Astrocyte (in vitro differentiated cells and primary cell): ENCODE measurements around the gene TENM3. TPM values are rescaled to one million over a fixed set of nuclear protein-coding genes. Genes with fewer than 3 reads are reported as not detected.

Source experiments
- DNase-seq: peaks from one replicate; pipeline ENCODE4 v3.0.0-alpha.2; 2010; ENCODE audit warnings: low read depth
- FAIRE-seq: peaks from 2 replicates; lab custom pipeline; 2011; peaks lifted over from hg19 to GRCh38; lab: Jason Lieb, UNC
- H2AFZ ChIP-seq: 2 replicates; pipeline ENCODE4 v1.6.0; 2012; ENCODE audit warnings: low read depth, low read length, inconsistent platforms
- H3K27ac ChIP-seq: 2 replicates; pipeline ENCODE4 v1.5.1; 2011; ENCODE audit warnings: low read depth, low read length, inconsistent platforms
- H3K27me3 ChIP-seq: 2 replicates; pipeline ENCODE4 v1.6.0; 2011; ENCODE audit warnings: low read length, inconsistent platforms; ENCODE audit not compliant: insufficient read depth
- H3K36me3 ChIP-seq: 2 replicates; pipeline ENCODE4 v1.5.1; 2011; ENCODE audit warnings: low read length, inconsistent platforms; ENCODE audit not compliant: insufficient read depth
- H3K4me1 ChIP-seq: 2 replicates; pipeline ENCODE4 v1.5.1; 2011; ENCODE audit warnings: low read length, inconsistent platforms; ENCODE audit not compliant: insufficient read depth
- H3K4me2 ChIP-seq: 2 replicates; pipeline ENCODE4 v1.6.0; 2012; ENCODE audit warnings: low read length, inconsistent platforms
- H3K4me3 ChIP-seq: 2 replicates; pipeline ENCODE4 v1.5.1; 2011; ENCODE audit warnings: low read depth, mild to moderate bottlenecking, low read length, inconsistent platforms; ENCODE audit not compliant: insufficient read depth
- H3K79me2 ChIP-seq: 2 replicates; pipeline ENCODE4 v1.6.0; 2012; ENCODE audit warnings: mild to moderate bottlenecking, low read length, inconsistent platforms; ENCODE audit not compliant: insufficient read depth
- H3K9ac ChIP-seq: 2 replicates; pipeline ENCODE4 v1.6.0; 2012; ENCODE audit warnings: mild to moderate bottlenecking, low read length, inconsistent platforms
- H3K9me3 ChIP-seq: 2 replicates; pipeline ENCODE4 v1.5.1; 2012; ENCODE audit warnings: low read depth, mild to moderate bottlenecking, low read length, inconsistent platforms; ENCODE audit not compliant: insufficient read depth
- H4K20me1 ChIP-seq: 2 replicates; pipeline ENCODE4 v1.6.0; 2012; ENCODE audit warnings: low read length, inconsistent platforms; ENCODE audit not compliant: insufficient read depth
- H3K27ac Mint-ChIP-seq: one replicate; pipeline ENCODE4 v1.8.0; 2021; ENCODE audit warnings: mild to moderate bottlenecking, mixed read lengths; ENCODE audit not compliant: unreplicated experiment
- H3K27me3 Mint-ChIP-seq: one replicate; pipeline ENCODE4 v1.8.0; 2021; ENCODE audit warnings: low read depth, mixed read lengths; ENCODE audit not compliant: unreplicated experiment
- H3K36me3 Mint-ChIP-seq: one replicate; pipeline ENCODE4 v1.8.0; 2021; ENCODE audit warnings: low read depth, mixed read lengths; ENCODE audit not compliant: unreplicated experiment
- H3K4me1 Mint-ChIP-seq: one replicate; pipeline ENCODE4 v1.8.0; 2021; ENCODE audit warnings: low read depth, mixed read lengths; ENCODE audit not compliant: unreplicated experiment
- H3K4me3 Mint-ChIP-seq: one replicate; pipeline ENCODE4 v1.8.0; 2021; ENCODE audit warnings: mild to moderate bottlenecking, moderate library complexity, mixed read lengths; ENCODE audit not compliant: unreplicated experiment
- H3K9me3 Mint-ChIP-seq: one replicate; pipeline ENCODE4 v1.8.0; 2021; ENCODE audit warnings: mild to moderate bottlenecking, mixed read lengths; ENCODE audit not compliant: unreplicated experiment
- CTCF ChIP-seq: IDR thresholded peaks from 2 replicates; pipeline ENCODE4 v1.5.1; 2011; ENCODE audit warnings: low read depth, mild to moderate bottlenecking, inconsistent platforms, low read length, moderate library complexity; ENCODE audit not compliant: insufficient read depth
- EZH2 ChIP-seq: IDR thresholded peaks from 2 replicates; pipeline ENCODE4 v1.6.1; 2012; ENCODE audit warnings: mild to moderate bottlenecking, low read length, inconsistent platforms; ENCODE audit not compliant: insufficient read depth
- total RNA-seq: library from RNA; stranded (reverse); gene quantifications from 2 replicates; pipeline ENCODE4 v1.2.1, GENCODE V29; 2021

TENM3 gene
- total RNA-seq, 1 donor from 2014 or later = 127 TPM

- H3K36me3 ChIP-seq = no peaks in the 10 kb centered on the region
- no peaks in the 10 kb centered on the region for H4K20me1 ChIP-seq
- H2AFZ ChIP-seq = no peak overlapping the region
- FAIRE-seq = no peak
- no peak overlapping the region for H3K9ac ChIP-seq
- H3K79me2 ChIP-seq = peaks cover 20% of the 10 kb centered on the region
- no peaks in the 10 kb centered on the region for H3K4me1 ChIP-seq
- H3K27me3 Mint-ChIP-seq = no peaks in the 10 kb centered on the region
- no peak overlapping the region for H3K4me3 ChIP-seq
- TF ChIP-seq CTCF (no peak), EZH2 (no peak)
- H3K36me3 Mint-ChIP-seq = peaks cover 11% of the 10 kb centered on the region
- H3K4me3 Mint-ChIP-seq = no peak overlapping the region
- H3K27ac Mint-ChIP-seq = no peak overlapping the region
- H3K27ac ChIP-seq = no peak overlapping the region
- H3K9me3 Mint-ChIP-seq = peaks cover 4% of the 10 kb centered on the region
- H3K4me2 ChIP-seq = no peak overlapping the region
- no peaks in the 10 kb centered on the region for H3K4me1 Mint-ChIP-seq
- no peaks in the 10 kb centered on the region for H3K27me3 ChIP-seq
- no peak for DNase-seq
- H3K9me3 ChIP-seq = no peaks in the 10 kb centered on the region
Measured at GRCh38 chr4:182264139-182264752, 21.0 kb downstream of the TENM3 start.

DNA sequence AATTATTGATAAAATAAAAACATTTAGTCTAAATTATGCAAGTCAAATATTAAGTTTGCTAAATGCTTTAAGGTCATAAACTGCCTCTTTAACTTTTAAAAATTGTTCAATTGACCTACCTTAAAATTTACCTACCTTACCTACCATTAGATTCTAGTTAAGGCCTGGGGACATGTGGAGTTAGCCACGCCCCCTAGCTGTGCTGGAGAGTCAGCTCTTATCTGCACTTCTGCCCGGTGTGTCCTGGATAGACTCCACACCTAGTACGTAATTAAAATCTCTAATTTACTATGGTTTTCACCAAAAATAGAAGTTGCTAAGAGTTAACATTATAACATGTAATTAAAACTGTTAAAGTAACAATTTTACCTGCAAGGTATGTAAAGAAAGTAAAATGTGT, 22.7 kb downstream of the TENM3 start:
- Mint-ChIP-seq H3K27ac (no peak overlapping the region), H3K27me3 (no peaks in the 10 kb centered on the region), H3K4me1 (no peaks in the 10 kb centered on the region), H3K4me3 (no peak overlapping the region), H3K9me3 (peaks cover 4% of the 10 kb centered on the region), H3K36me3 (peaks cover 9% of the 10 kb centered on the region)
- no peak overlapping the region for H2AFZ ChIP-seq
- H3K4me3 ChIP-seq = no peak overlapping the region
- H3K9me3 ChIP-seq = no peaks in the 10 kb centered on the region
- no peak overlapping the region for H3K4me2 ChIP-seq
- TF ChIP-seq EZH2 (no peak), CTCF (no peak)
- no peaks in the 10 kb centered on the region for H4K20me1 ChIP-seq
- peaks cover 17% of the 10 kb centered on the region for H3K79me2 ChIP-seq
- FAIRE-seq (no peak), DNase-seq (no peak)
- no peaks in the 10 kb centered on the region for H3K36me3 ChIP-seq
- no peaks in the 10 kb centered on the region for H3K27me3 ChIP-seq
- no peak overlapping the region for H3K27ac ChIP-seq
- H3K4me1 ChIP-seq = no peaks in the 10 kb centered on the region
- H3K9ac ChIP-seq = no peak overlapping the region

DNA sequence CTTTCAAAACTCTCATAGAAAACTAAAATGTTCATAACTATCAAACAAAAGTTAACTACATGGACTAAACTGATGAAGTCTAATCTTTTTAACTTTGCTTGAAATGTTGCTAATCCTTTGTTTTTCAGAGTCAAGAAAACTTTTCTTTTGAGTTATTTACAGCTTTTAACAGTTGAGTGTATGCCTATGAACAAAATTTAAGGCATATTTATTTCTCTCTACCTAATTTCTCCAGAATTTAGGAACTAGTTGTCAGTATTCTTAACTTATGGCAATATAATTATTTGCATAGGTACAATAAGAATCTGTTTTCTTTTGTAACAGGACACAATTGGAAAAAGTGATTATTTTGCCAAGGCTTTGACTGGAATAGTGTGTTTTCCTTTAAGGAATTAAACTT, 23.8 kb downstream of the TENM3 start:
- DNase-seq = no peak
- Mint-ChIP-seq H3K27ac (no peak overlapping the region), H3K4me1 (no peaks in the 10 kb centered on the region), H3K4me3 (no peak overlapping the region), H3K36me3 (peaks cover 16% of the 10 kb centered on the region), H3K9me3 (peaks cover 4% of the 10 kb centered on the region), H3K27me3 (no peaks in the 10 kb centered on the region)
- H3K36me3 ChIP-seq = no peaks in the 10 kb centered on the region
- TF ChIP-seq EZH2 = no peak
- TF ChIP-seq CTCF = no peak
- H3K4me1 ChIP-seq = no peaks in the 10 kb centered on the region
- H3K4me3 ChIP-seq = no peak overlapping the region
- H3K9ac ChIP-seq = no peak overlapping the region
- H4K20me1 ChIP-seq = no peaks in the 10 kb centered on the region
- H2AFZ ChIP-seq = no peak overlapping the region
- H3K27me3 ChIP-seq = no peaks in the 10 kb centered on the region
- H3K27ac ChIP-seq = no peak overlapping the region
- no peak overlapping the region for H3K4me2 ChIP-seq
- peaks cover 17% of the 10 kb centered on the region for H3K79me2 ChIP-seq
- H3K9me3 ChIP-seq = no peaks in the 10 kb centered on the region
- no peak for FAIRE-seq
